Adrenal gland (tissue), 12 donors: Measurements from ENCODE around the gene SFTPA1. TPM values are rescaled to one million over a fixed set of nuclear protein-coding genes. Genes with fewer than 3 reads are reported as not detected.
"Not testable (repeated sequence)": the region's sequence is repeated elsewhere in the genome, so short reads cannot be mapped to it uniquely, and the experiment has no call there.

Experiments
- DNase-seq, 7 donors: peaks; one replicate each; pipeline ENCODE4 v3.0.0-alpha.2; 2019 to 2020
- H3K27ac ChIP-seq, 5 donors: fragments of 200-600 bp; sonication (generic) in 4 of 5; 1 replicate in 3 of 5; 2 replicates in 2 of 5; pipeline versions ENCODE4 v1.5.1 to v1.8.0; 2016 to 2020; ENCODE audit warnings: mild to moderate bottlenecking in 1 of 5
- H3K27me3 ChIP-seq: fragments of 200-600 bp; 2 replicates; pipeline ENCODE4 v1.8.0; 2021
- H3K36me3 ChIP-seq, 2 donors: fragments of 200-600 bp; replicated peaks in 1 of 2; 1 replicate in 1 of 2; 2 replicates in 1 of 2; pipeline versions ENCODE4 v1.5.1 to v1.8.0; 2018 to 2022
- H3K4me1 ChIP-seq, 2 donors: fragments of 200-600 bp; replicated peaks in 1 of 2; 1 replicate in 1 of 2; 2 replicates in 1 of 2; pipeline versions ENCODE4 v1.5.1 to v1.8.0; 2018 to 2021
- H3K4me3 ChIP-seq, 4 donors: fragments of 200-600 bp; sonication (generic) in 3 of 4; one replicate each; pipeline ENCODE4 v1.5.1; 2016 to 2018
- H3K9me3 ChIP-seq, 3 donors: fragments of 200-600 bp; sonication (generic) in 1 of 3; replicated peaks in 1 of 3; 1 replicate in 2 of 3; 2 replicates in 1 of 3; pipeline versions ENCODE4 v1.5.1 to v1.8.0; 2016 to 2021
- POLR2A ChIP-seq, 2 donors: fragments of 450-650 bp; IDR thresholded peaks; one replicate each; pipeline ENCODE4 v1.6.1; 2017; ENCODE audit warnings: antibody characterized with exemption in 2 of 2, mild to moderate bottlenecking in 2 of 2, moderate library complexity in 1 of 2
- WGBS, 4 donors: extraction: QIAGEN DNeasy Blood & Tissue Kit in 2 of 4; methylation state at CpG; one replicate each; pipeline versions ENCODE4 v1.1.5 to v1.1.7; 2013 to 2017; 5-methylcytosine and 5-hydroxymethylcytosine counted together
- intact Hi-C, 2 donors: fragments of 100-400 bp; cut with DNase I; formaldehyde crosslinking; loops; one replicate each; pipeline versions ENCODE4 v1.14.1 to v1.15.0; 2022 to 2023
- polyA plus RNA-seq, 3 donors: library from polyadenylated mRNA; stranded (reverse); fragments of 200-250 nt in 2 of 3; fragments of 350-450 nt in 1 of 3; fragmentation: Illumina TruSeq in 1 of 3; extraction: RNeasy Lipid Tissue Mini Kit (QIAGEN cat#74804) in 1 of 3; gene quantifications; one replicate each; pipeline ENCODE4 v1.2.3, GENCODE V29; 2013 to 2014
- total RNA-seq, 9 donors: library from RNA; depleted of rRNA in 4 of 9; stranded (reverse); fragments of >200 nt in 4 of 9; fragments of 120-200 nt in 1 of 9; fragmentation: NEBNext Ultra II Directional in 1 of 9; extraction: Animal tissue kit (Norgen Biotek cat#: 25700) in 1 of 9; gene quantifications; one replicate each; pipeline versions ENCODE4 v1.1.0 to v1.2.4, GENCODE V29; 2013 to 2023
- TF ChIP-seq, protein P1 (sequence below), 6 experiments: fragments of 450-650 bp in 4 of 6; fragments of 200-600 bp in 2 of 6; sonication (generic) in 1 of 6; IDR thresholded peaks; 1 replicate in 5 of 6; 2 replicates in 1 of 6; pipeline versions ENCODE4 v1.5.1 to v1.8.0; 2016 to 2021; ENCODE audit warnings: antibody characterized with exemption in 6 of 6, mild to moderate bottlenecking in 2 of 6, moderate library complexity in 1 of 6
- donor health status: healthy with polysubstance abuse.
- donor health status: Bipolar disorder and iron deficiency.
- donor health status: DM: yes; HTN: yes; CAD: no.
- donor health status: DM: no; HTN: no; CAD: no.
- donor health status: DM: no; HTN: no; CAD: no.
- donor health status: DM: yes; HTN: yes; CAD: no.

Gene SFTPA1
- total and polyA plus RNA-seq, 12 donors = 0.09 to 11.2 (median 0.84) TPM; not detected in 7

DNA sequence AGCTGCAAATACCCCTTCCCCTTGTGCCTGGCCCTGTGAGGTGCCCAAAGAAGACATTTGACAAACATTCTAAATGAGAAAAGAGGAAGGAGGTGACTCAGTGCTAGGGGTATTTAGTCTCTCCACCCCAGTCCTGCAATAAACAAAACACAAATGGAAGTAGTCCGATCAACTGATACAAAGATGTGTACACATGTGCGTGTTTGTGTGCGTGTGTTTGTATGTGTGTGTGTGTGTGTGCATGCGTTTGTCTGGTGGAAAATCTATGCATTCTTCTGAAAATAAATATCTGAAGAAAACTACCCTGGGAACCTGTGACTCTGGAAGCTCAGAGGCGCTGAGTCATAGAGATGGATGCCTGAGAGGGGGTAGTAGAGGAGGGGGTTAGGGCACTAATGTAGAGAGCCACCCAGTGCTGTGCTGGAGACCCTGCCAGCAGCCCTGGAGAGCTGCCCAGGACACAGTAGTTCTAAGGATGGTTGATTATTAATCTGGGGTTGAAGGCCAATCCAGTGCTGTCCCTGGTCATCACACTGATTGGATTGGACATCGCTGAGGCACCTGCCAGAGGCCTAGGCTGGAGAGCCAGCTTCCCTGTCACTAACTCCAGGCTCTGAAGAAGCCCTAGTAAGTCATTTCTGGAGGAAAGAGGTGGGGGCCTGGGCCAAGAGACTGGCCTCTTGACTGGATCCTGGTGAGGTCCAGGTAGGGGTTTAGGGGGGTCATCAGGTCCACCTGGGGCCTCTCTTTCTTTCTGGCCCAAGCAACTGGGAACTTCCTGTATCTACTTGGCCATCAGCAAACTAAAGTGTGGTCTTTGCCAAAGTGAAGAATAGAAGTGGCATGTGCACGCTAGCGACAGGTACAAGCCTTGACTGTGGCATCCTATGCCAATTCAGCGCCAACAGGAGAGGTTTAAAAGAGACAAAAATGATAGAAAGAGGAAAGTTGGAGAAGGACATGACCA is 18.5 kb downstream of the SFTPA1 start:
- Histone ChIP-seq H3K27ac (no peak overlapping the region), H3K9me3 (peaks cover 0 to 4% (median 0%) of the 10 kb centered on the region in 3 donors), H3K36me3 (no peaks in the 10 kb centered on the region), H3K4me1 (no peaks in the 10 kb centered on the region), H3K27me3 (no peaks in the 10 kb centered on the region), H3K4me3 (no peak overlapping the region)
- intact Hi-C loops = no loop called here
- TF ChIP-seq, protein P1, sequence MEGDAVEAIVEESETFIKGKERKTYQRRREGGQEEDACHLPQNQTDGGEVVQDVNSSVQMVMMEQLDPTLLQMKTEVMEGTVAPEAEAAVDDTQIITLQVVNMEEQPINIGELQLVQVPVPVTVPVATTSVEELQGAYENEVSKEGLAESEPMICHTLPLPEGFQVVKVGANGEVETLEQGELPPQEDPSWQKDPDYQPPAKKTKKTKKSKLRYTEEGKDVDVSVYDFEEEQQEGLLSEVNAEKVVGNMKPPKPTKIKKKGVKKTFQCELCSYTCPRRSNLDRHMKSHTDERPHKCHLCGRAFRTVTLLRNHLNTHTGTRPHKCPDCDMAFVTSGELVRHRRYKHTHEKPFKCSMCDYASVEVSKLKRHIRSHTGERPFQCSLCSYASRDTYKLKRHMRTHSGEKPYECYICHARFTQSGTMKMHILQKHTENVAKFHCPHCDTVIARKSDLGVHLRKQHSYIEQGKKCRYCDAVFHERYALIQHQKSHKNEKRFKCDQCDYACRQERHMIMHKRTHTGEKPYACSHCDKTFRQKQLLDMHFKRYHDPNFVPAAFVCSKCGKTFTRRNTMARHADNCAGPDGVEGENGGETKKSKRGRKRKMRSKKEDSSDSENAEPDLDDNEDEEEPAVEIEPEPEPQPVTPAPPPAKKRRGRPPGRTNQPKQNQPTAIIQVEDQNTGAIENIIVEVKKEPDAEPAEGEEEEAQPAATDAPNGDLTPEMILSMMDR (IDR thresholded peaks at IDR 0.05) = no peak
- no peak for TF ChIP-seq POLR2A (IDR thresholded peaks at IDR 0.05)
- WGBS, 4 donors = 88 to 93% (median 91%) methylated on average over 9 of the region's 9 CpGs
- DNase-seq = no peak

DNA sequence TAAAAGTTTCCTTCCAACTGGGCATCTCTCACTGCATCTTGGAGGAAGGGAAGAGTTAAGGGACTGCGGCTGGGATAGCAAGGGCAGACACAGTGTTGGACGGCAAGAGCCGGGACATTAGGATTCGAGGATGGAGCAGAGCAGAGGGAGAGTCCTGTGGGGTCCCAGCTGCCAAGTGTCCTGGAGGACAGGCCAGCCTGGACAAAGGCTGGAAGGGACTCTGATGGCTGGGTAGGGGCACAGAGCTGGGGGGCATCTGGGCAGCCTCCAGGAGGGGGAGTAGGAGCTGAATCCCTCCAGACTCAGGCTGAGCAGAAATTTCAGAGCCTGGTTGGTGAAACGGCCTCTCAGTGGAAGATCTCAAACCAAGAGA is 19.2 kb downstream of the SFTPA1 start:
- intact Hi-C loops = no loop called here
- 72 to 92% (median 81%) methylated on average over 5 of the region's 5 CpGs for WGBS, 4 donors
- no peak overlapping the region for H3K27ac ChIP-seq
- H3K27me3 ChIP-seq = no peaks in the 10 kb centered on the region
- H3K4me3 ChIP-seq = no peak overlapping the region
- no peaks in the 10 kb centered on the region for H3K36me3 ChIP-seq
- H3K9me3 ChIP-seq = peaks cover 0 to 4% (median 0%) of the 10 kb centered on the region in 3 donors
- DNase-seq = no peak
- H3K4me1 ChIP-seq = no peaks in the 10 kb centered on the region
- no peak for TF ChIP-seq POLR2A (IDR thresholded peaks at IDR 0.05)
- TF ChIP-seq, protein P1 (IDR thresholded peaks at IDR 0.05) = no peak

DNA sequence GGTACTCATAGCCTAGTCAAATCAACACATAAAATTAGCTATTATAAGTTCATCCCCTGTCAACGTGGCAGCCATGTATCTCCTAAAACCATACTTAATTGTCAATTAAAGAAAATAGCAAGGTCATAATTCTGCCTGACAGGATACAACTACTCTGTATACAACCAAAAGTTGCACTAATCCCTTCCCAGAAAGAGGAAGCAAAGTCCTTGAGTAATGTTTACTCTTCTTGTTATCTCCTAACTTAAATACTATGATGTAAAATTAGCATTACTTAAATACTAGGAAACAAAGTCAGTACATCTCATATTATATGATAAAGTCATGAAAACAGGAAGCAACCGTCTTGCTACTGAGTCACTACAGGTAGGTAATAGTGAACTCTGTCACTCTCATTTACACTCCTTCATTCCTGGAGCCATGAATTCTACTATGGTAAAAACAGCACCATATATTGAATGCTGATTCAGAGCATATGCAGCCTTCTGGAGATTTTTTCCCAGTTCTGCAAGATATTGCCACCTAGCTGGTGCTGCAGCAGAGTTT is 26.0 kb downstream of the SFTPA1 start:
- H3K27me3 ChIP-seq, intact Hi-C loops, H3K4me3 ChIP-seq, H3K4me1 ChIP-seq, H3K27ac ChIP-seq, H3K36me3 ChIP-seq, H3K9me3 ChIP-seq, DNase-seq: not testable (repeated sequence)
- 55 to 78% (median 65%) methylated on average over 2 of the region's 2 CpGs for WGBS, 4 donors

DNA sequence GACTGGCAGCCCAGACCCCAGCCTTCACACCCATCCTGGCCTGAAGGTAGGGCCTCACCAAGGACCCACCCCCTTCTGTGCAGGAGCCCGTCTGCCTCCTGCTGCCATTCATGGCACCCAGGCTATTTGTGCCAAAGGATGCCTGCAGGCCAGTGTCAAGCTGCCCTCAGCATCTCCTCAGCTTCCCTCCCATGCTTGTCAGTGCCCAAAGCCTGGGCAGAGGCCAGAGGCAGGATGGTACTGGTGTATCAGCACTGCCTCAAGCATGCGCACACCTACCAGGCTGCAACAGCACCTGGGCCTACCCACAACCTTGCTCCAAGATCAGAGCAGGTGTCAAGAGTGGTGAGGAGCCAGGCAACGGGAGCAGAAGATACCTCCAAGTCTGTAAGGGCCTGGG is 27.6 kb downstream of the SFTPA1 start:
- no peaks in the 10 kb centered on the region for H3K9me3 ChIP-seq
- H3K36me3 ChIP-seq = no peaks in the 10 kb centered on the region
- intact Hi-C loops = no loop called here
- no peaks in the 10 kb centered on the region for H3K4me1 ChIP-seq
- no peak for DNase-seq
- H3K27ac ChIP-seq = no peak overlapping the region
- no peak overlapping the region for H3K4me3 ChIP-seq
- TF ChIP-seq, protein P1 (IDR thresholded peaks at IDR 0.05) = no peak
- TF ChIP-seq POLR2A (IDR thresholded peaks at IDR 0.05) = no peak
- H3K27me3 ChIP-seq = no peaks in the 10 kb centered on the region
- 83 to 100% (median 90%) methylated on average over 3 of the region's 3 CpGs; no CpG with 5 or more reads in 1 of the 4 donors for WGBS, 4 donors

DNA sequence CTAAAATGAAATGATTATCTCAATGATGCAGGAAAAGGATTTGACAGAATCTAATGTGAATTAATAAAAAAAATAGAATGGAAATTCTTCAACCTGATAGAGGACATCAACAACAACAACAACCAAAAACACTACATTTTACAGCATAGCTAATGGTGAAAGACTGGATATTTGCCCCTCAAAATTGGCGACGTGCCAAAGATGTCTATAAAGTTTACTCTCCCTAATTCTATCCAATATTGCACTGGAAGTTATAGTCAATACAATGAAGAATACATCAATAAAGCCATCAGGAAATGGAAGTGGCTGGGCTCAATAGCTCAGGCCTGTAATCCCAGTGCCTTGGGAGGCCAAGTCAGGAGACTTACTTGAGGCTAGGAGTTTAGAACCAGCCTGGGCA is 42.0 kb downstream of the SFTPA1 start:
- DNase-seq, H3K27me3 ChIP-seq, H3K36me3 ChIP-seq, intact Hi-C loops, H3K27ac ChIP-seq, H3K4me1 ChIP-seq, H3K9me3 ChIP-seq, H3K4me3 ChIP-seq: not testable (repeated sequence)
- WGBS, 4 donors = 74 to 84% (median 77%) methylated on average over 2 of the region's 2 CpGs

DNA sequence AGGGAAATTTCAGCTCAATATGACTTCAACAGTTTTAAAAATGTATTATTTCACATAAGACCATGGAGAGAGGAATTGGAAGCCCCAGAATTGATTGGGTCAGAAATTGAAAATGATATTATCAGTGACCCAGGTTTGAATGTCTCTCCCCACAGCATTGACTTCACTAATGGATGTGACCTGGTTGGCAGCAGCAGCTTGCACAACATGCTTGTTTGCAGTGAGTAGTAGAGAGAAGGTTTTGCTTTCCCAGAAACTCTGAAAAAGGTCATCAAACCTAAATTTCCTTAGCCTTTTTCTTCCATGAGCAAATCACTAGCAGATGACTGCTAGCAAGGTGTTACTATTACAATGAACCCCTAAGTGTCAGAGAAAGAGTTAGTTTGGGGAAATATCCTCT is 52.5 kb downstream of the SFTPA1 start:
- H3K27ac ChIP-seq, DNase-seq, H3K9me3 ChIP-seq, H3K4me3 ChIP-seq, intact Hi-C loops, H3K27me3 ChIP-seq, H3K4me1 ChIP-seq, H3K36me3 ChIP-seq: not testable (repeated sequence)

DNA sequence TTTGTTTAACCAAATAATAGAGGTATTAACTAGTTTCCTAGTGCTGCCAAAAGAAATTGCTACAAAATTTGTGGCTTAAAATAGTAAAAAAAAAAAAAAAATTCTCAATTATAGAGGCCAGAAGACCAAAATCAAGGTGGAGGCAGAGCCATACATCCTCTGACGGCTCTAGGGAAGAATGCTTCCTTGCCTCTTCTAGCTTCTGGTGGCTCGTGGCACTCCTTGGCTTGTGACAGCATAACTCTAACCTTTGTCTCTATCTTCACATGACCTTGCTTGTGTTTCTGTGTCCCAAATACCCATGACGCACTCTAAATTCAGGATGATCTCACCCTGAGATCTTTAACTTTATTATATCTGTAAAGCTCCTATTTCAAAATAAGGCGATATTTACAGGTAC is 53.9 kb downstream of the SFTPA1 start:
- H3K36me3 ChIP-seq, H3K27me3 ChIP-seq, H3K27ac ChIP-seq, DNase-seq, H3K4me3 ChIP-seq, H3K4me1 ChIP-seq, H3K9me3 ChIP-seq, intact Hi-C loops: not testable (repeated sequence)
- 64 to 84% (median 81%) methylated on average over 4 of the region's 4 CpGs for WGBS, 4 donors
